NB4 (cell line): Measurements from ENCODE around the gene GGCX.

Experiments used
- DNase-seq: peaks from one replicate; pipeline ENCODE4 v3.0.0; 2010; ENCODE audit warnings: low read depth
- H3K4me3 ChIP-seq: one replicate; pipeline ENCODE4 v1.5.1; 2011; ENCODE audit warnings: mild to moderate bottlenecking, low read depth, low read length, moderate library complexity
- CTCF ChIP-seq: IDR thresholded peaks from one replicate; pipeline ENCODE4 v1.5.1; 2012; ENCODE audit warnings: low read depth, low read length
- MAX ChIP-seq: IDR thresholded peaks from 2 replicates; pipeline ENCODE4 v1.6.1; 2011; ENCODE audit warnings: low read depth, low read length
- MYC ChIP-seq: IDR thresholded peaks from 2 replicates; pipeline ENCODE4 v1.6.1; 2011; ENCODE audit warnings: low read depth, low read length
- POLR2A ChIP-seq: IDR thresholded peaks from 2 replicates; pipeline ENCODE4 v1.6.1; 2011; ENCODE audit warnings: mild to moderate bottlenecking; ENCODE audit not compliant: insufficient read length; ENCODE audit errors: extremely low read depth

The GGCX gene

GRCh38 chr2:85551698-85552678, 9.3 kb downstream of the GGCX start:
- no peak overlapping the region for H3K4me3 ChIP-seq
- peak; percentile 89 for DNase-seq
- TF ChIP-seq POLR2A (no peak), CTCF (peak; percentile 95), MYC (no peak), MAX (no peak)

GRCh38 chr2:85550486-85550885, 10.8 kb downstream of the GGCX start:
- TF ChIP-seq CTCF (no peak), POLR2A (no peak), MAX (no peak), MYC (no peak)
- no peak for DNase-seq
- no peak overlapping the region for H3K4me3 ChIP-seq

GRCh38 chr2:85549826-85550225, 11.5 kb downstream of the GGCX start:
- no peak for DNase-seq
- H3K4me3 ChIP-seq = no peak overlapping the region
- TF ChIP-seq MYC (no peak), CTCF (no peak), POLR2A (no peak), MAX (no peak)

GRCh38 chr2:85549095-85549494, 12.2 kb downstream of the GGCX start:
- no peak for DNase-seq
- no peak for TF ChIP-seq MAX
- no peak for TF ChIP-seq CTCF
- no peak for TF ChIP-seq POLR2A
- TF ChIP-seq MYC = no peak
- H3K4me3 ChIP-seq = no peak overlapping the region

GRCh38 chr2:85548608-85548900, 12.7 kb downstream of the GGCX start:
- H3K4me3 ChIP-seq = no peak overlapping the region
- TF ChIP-seq CTCF (no peak), POLR2A (no peak), MAX (no peak), MYC (no peak)
- peak; percentile 28 for DNase-seq
